ENCODE results near the gene MTMR10.
A peak's percentile ranks its signal among the peaks of the same experiment; 100 is the strongest.

MTMR10 gene, protein sequence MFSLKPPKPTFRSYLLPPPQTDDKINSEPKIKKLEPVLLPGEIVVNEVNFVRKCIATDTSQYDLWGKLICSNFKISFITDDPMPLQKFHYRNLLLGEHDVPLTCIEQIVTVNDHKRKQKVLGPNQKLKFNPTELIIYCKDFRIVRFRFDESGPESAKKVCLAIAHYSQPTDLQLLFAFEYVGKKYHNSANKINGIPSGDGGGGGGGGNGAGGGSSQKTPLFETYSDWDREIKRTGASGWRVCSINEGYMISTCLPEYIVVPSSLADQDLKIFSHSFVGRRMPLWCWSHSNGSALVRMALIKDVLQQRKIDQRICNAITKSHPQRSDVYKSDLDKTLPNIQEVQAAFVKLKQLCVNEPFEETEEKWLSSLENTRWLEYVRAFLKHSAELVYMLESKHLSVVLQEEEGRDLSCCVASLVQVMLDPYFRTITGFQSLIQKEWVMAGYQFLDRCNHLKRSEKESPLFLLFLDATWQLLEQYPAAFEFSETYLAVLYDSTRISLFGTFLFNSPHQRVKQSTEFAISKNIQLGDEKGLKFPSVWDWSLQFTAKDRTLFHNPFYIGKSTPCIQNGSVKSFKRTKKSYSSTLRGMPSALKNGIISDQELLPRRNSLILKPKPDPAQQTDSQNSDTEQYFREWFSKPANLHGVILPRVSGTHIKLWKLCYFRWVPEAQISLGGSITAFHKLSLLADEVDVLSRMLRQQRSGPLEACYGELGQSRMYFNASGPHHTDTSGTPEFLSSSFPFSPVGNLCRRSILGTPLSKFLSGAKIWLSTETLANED

DNA sequence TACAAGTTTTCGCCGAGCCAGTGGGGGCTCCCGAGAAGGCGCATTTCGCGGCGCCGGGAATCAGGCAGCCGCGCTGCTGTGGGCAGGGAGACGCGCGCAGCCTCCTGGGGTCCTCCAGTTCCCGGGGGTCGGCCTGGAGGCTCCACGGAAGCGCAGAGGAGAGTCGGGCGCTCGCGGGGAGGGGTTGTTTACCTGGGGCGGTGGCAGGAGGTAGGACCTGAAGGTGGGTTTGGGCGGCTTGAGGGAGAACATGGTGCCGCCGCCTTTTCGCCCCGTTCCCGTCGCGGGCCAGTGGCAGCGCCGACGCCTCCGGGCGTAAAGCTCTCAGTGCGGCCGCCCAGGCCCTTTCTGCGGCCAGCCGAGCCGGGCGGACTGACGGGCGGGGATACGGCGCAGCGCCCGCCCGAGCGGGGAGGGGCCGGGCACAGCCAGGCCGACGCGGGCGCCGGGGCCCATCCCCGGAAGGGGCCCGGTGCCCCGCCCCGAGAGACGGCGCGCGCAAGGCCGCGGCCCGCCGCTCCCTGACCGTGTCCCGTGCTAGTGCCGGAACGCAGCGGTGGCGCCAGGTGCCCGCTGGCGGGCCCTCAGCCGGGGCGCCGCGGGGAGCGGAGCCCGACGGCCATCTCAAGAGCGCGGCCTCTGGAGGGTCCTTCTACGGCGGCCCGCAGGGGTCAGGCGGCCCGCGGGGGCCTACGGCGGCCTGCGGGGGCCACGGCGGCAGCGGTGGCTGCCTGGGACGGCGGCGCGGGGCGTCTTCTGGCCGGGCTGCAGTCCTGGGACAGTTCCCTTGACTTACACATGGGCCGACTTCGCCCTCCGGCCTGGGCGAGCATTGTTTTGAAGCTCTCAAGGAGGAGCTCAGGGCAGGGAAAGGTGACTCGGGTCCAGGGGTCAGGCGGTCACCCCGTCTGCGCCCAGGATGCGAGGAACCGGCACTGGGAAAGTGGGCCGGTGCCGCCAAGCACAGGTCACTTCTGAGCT lies at the start of gene MTMR10:
Gene MTMR10 (minus strand): TSS at position 374 of the 981 bp plus-strand sequence. CDS start 122 bp downstream, at position 252.
- peak; percentile 82 for DNase-seq

GRCh38 chr15:31040611-31041010 lies 49.2 kb upstream of the MTMR10 start:
- DNase-seq, result no peak

DNA sequence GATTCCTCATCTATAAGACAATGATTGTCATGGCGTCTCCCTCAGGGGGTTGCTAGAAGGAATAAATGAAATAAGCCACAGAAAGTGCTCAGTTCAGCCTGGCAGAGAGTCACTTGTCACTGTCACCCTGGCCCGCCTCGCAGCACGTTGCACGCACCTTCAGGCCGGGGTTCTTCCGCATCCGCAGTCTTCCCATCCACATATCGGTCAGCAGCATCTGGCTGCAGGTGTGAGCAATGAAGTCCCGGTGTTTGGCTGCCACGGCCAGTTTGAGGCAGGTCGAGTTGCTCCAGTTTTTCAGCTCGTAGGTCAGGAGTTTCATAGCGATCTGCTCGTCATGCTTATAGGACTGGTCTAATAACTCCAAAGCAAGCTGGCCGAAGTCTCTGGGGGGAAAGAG lies 48.5 kb upstream of the MTMR10 start:
- no peak for DNase-seq

DNA sequence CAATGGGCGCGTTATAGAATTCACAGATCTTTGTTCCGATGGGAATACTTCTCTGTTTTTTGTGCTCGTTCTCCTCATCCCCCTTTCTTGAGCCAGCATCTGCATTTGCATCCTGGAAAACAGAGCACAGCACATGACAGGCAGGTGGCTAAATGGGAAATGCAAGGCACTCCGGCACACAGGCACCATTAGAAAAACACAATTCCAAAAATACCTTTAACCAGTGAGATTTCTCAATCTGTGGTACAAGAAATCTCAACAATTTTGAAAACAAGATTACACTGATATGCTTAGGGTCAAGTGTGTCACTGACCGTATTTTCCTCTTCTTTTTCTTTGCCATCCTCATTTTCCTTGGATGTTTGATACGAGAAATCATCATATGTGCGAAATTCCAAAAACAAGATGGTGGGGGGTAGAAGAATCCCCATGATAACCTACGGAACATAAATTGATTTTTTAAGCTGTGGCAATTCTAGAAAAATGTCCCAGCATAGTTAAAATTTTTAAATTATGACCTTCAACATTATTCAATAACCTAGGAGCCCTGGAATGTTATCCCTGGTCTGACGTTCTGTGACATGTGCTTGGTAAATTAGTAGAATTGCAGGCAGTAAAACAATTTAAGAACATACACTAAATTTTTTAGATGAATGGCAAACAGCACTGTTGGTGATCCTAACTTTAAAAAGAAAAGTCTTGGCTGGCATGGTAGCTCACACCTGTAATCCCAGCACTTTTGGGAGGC lies 46.5 kb upstream of the MTMR10 start:
- no peak for DNase-seq

DNA sequence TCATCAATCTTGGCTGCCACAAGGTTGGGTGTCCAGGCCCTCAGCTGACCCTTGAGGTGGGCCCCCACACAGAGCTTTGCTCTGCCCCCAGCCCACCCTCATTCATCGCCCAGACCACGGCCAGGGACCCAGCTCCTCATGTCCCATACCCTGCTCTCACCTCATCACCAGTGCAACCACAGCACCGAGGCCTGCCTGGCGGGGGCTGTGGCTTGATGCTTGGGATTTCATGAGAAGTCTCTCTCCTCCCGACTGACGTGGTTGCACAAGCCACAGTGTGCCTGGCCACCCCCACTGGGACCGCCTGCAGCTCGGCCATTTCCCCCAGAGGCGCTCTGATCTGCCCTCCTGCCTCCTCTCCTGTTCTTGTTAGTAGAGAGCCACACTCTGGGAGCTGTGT lies 45.4 kb upstream of the MTMR10 start:
- DNase-seq, result no peak

DNA sequence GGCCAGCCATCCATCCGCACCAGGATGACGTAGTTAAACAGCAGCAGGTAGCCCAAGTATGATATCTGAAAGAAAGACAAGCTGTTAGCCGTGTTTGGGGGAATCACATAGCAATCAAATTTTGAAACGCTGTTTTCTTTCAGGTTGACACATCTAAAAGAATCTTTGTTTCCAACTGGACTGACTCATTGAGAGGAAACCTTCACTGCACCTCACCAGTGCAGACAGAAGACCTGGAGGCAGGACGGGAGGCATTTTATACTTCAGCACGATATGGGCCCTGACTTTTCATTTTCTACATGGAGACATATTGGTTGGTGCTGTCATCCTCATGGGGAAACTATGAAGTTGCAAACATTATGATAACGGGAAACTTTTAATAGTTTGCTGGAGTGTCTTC lies 44.2 kb upstream of the MTMR10 start:
- DNase-seq, result no peak

- no peak for DNase-seq
These were observed 42.7 kb upstream of the MTMR10 start for GRCh38 chr15:31034152-31034551.

GRCh38 chr15:31032961-31033371 lies 41.5 kb upstream of the MTMR10 start:
- DNase-seq, result no peak

GRCh38 chr15:31031471-31032067 lies 40.1 kb upstream of the MTMR10 start:
- DNase-seq, result no peak

DNA sequence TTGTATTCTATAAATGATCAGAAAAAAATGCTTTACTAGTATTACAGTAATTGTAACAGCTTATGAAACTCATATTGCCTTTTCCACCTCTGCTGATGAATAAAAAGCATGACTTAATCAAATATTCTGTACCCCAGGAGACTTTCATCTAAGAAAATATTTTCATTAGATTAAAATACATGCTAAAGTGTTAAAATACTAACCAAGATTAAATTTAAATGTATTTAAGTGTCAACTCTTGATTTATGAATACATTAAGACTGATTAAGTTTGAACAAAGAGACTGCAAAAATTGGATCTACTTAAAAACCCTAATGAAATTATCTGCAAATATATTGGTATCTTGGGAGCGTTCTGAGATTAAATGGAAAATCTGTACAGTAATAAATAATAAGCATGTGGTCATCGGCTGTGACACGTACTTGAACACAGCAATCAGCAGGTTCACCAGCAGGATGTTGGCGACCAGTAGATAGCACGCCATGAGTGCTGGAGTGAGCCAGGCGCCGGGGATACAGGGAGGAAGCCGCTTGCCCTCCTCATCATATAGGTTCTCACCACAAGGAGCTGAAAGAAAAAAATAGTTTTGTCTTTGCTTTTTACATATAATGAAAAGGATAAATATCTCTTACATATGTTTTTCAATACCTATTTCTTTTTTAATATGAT lies 36.6 kb upstream of the MTMR10 start:
- DNase-seq, result no peak

GRCh38 chr15:31025996-31026395 lies 34.6 kb upstream of the MTMR10 start:
- DNase-seq, result no peak

DNA sequence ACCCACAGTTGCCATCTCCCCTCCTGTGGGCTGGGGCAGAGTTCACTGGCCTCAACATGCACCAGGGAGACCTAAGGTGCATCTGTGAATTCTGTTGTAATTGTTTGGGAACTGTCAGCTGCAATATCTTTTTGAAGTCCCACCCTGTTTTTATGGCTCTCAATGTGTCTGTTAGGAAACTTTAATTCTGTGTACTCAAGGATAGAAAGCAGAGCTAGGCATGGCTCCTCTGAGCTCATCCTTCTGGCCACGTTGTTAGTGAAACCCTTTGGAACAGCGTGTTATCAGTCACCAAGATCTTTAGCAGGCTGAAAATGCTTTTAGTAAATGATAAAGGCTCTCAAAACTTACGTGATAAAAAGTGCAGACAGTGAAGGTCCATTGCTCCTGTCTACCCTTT lies 33.6 kb upstream of the MTMR10 start:
- DNase-seq, result no peak

DNA sequence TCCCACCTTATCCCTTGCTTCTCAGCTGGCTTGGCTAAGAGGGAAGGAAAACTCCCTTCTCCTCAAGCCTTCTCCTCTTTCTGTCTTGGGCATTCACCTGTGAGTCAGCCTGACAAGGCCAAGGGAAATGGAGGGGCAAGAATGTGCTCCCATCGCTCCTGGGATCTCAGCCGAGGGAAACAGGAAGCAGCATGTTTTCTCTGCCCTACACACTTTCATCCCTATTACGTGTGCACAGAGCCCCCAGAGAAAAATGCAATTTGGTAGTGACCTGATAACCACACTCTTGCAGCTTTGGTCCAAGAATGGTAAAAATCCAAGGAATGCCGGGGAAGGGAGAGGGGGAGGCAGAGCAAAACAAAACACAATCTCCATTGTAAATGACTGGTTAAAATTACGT lies 32.9 kb upstream of the MTMR10 start:
- no peak for DNase-seq

GRCh38 chr15:31023841-31024240 lies 32.4 kb upstream of the MTMR10 start:
- DNase-seq, result no peak

- DNase-seq, result no peak
These were observed 29.7 kb upstream of the MTMR10 start for GRCh38 chr15:31021067-31021665.

GRCh38 chr15:31020542-31020941 lies 29.1 kb upstream of the MTMR10 start:
- no peak for DNase-seq

GRCh38 chr15:31019986-31020385 lies 28.6 kb upstream of the MTMR10 start:
- no peak for DNase-seq

DNA sequence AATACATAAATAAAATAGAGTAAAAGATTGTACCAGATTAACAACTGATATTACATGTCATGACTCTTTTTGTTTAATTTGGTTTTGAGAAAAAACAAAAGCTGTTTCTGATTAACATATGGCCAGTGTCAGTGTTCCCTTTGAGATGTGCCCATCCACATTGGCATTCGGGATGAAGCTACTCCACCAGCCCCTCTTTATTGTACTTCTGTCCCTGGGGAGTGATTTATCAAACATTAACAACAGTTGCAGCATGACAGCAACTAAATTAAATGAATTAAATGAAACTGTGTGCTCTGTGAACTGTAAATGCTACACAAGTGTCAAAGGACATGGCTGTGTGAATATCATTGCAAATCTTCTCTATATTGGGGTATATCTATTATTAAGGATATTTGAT lies 25.9 kb upstream of the MTMR10 start:
- no peak for DNase-seq

GRCh38 chr15:31016446-31016915 lies 25.1 kb upstream of the MTMR10 start:
- DNase-seq, result no peak

DNA sequence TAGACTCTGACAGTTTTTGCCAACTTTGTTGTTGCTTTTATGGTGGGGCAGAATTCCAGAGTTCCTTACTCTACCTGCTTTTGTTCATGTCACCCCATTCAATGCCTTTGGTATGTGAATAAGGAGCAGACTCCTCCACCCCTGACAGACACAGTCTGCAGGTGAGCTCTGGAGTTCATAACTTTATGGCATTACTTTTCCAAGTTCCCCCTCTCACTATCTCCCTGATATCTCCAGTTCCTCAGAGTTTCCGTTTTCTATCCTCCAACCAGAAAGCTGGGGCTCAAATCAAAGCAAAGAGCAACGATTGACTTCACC lies 23.1 kb upstream of the MTMR10 start:
- DNase-seq, result no peak

Measured in activated CD4-positive, alpha-beta T cell treated with anti-CD3 and anti-CD28 coated beads, Interleukin-2, Interleukin-6, amounts not matched to agents 100 ng/mL and 50 ng/mL, durations not matched to agents 16 hours and 8 hours (primary cell).